GM18499 (cell line): ENCODE measurements around the gene BCL2L2.

Source experiments
- ATAC-seq: cut with Tn5 transposase; IDR thresholded peaks from one replicate; pipeline ENCODE4 v1.9.1; 2021; ENCODE audit warnings: moderate number of reproducible peaks; ENCODE audit not compliant: insufficient read depth, unreplicated experiment

Gene BCL2L2

GRCh38 chr14:23352506-23353432 is 46.1 kb downstream of the BCL2L2 start, which contains the start of gene SLC22A17:
TSS of gene SLC22A17 (minus strand) at chr14:23352887.
- no peak for ATAC-seq

GRCh38 chr14:23353433-23353780 is 46.8 kb downstream of the BCL2L2 start:
- no peak for ATAC-seq

GRCh38 chr14:23354990-23355389 is 48.4 kb downstream of the BCL2L2 start:
- no peak for ATAC-seq

- no peak for ATAC-seq
Observed at GRCh38 chr14:23355871-23356435, 49.3 kb downstream of the BCL2L2 start.

- ATAC-seq, result no peak
Observed at GRCh38 chr14:23356662-23357061, 50.0 kb downstream of the BCL2L2 start.

- ATAC-seq, result no peak
Observed at GRCh38 chr14:23357261-23357660, 50.6 kb downstream of the BCL2L2 start.

GRCh38 chr14:23358042-23358441 is 51.4 kb downstream of the BCL2L2 start:
- ATAC-seq, result no peak

GRCh38 chr14:23358553-23359166 is 52.0 kb downstream of the BCL2L2 start:
- no peak for ATAC-seq

- ATAC-seq, result no peak
Observed at GRCh38 chr14:23359167-23359626, 52.6 kb downstream of the BCL2L2 start.

- no peak for ATAC-seq
Observed at GRCh38 chr14:23359722-23360447, 53.3 kb downstream of the BCL2L2 start.

- no peak for ATAC-seq
Observed at GRCh38 chr14:23360496-23360895, 53.9 kb downstream of the BCL2L2 start.

- no peak for ATAC-seq
Observed at GRCh38 chr14:23361320-23361719, 54.7 kb downstream of the BCL2L2 start.
